PC-9 (cell line): ENCODE results near the gene RNF8. TPM values are rescaled to one million over a fixed set of nuclear protein-coding genes. Genes with fewer than 3 reads are reported as not detected.

Experiments used
- BruUV-seq: library from RNA; stranded (reverse); fragments of 400-500 nt; replicated peaks from 2 replicates; lab custom pipeline; 2021; lab: Mats Ljungman, UMichigan
- CTCF ChIA-PET: fragments of 300-600 bp; sonication (Branson Sonifier 250); formaldehyde crosslinking; loops from one replicate; lab custom pipeline; 2022; ENCODE audit warnings: antibody characterized with exemption; lab: Charles Lee
- POLR2A ChIA-PET: fragments of 300-600 bp; sonication (Branson Sonifier 250); formaldehyde crosslinking; loops from one replicate; lab custom pipeline; 2022; ENCODE audit warnings: antibody characterized with exemption; ENCODE audit not compliant: unreplicated experiment; lab: Charles Lee
- DNase-seq, 2 experiments: peaks; one replicate each; pipeline versions ENCODE4 v3.0.0 to v3.0.0-alpha.2; 2015 to 2022; ENCODE audit warnings: mixed read lengths in 1 of 2
- H2AFZ ChIP-seq: fragments of 200-600 bp; sonication (generic); 2 replicates; pipeline ENCODE4 v1.8.1; 2017; ENCODE audit warnings: antibody characterized with exemption
- H3F3A ChIP-seq: fragments of 200-600 bp; sonication (generic); 2 replicates; pipeline ENCODE4 v1.8.1; 2017; ENCODE audit warnings: antibody characterized with exemption, mild to moderate bottlenecking, low read depth; ENCODE audit not compliant: insufficient read depth
- H3K27ac ChIP-seq: fragments of 200-600 bp; sonication (generic); 2 replicates; pipeline ENCODE4 v1.6.1; 2016; ENCODE audit warnings: mixed run types
- H3K27me3 ChIP-seq: fragments of 200-600 bp; sonication (generic); 2 replicates; pipeline ENCODE4 v1.6.1; 2016; ENCODE audit warnings: low read depth, mixed run types; ENCODE audit not compliant: insufficient read depth
- H3K36me3 ChIP-seq: fragments of 200-600 bp; sonication (generic); 2 replicates; pipeline ENCODE4 v1.6.1; 2016; ENCODE audit warnings: low read depth, mixed run types
- H3K4me1 ChIP-seq: fragments of 200-600 bp; sonication (generic); replicated peaks from 2 replicates; pipeline ENCODE4 v1.6.1; 2016; ENCODE audit warnings: mixed run types; ENCODE audit not compliant: insufficient read depth
- H3K4me2 ChIP-seq: fragments of 200-600 bp; sonication (generic); 2 replicates; pipeline ENCODE4 v1.6.1; 2017; ENCODE audit warnings: mixed run types
- H3K4me3 ChIP-seq: fragments of 200-600 bp; sonication (generic); 2 replicates; pipeline ENCODE4 v1.6.1; 2016; ENCODE audit warnings: mixed run types
- H3K79me2 ChIP-seq: fragments of 200-600 bp; sonication (generic); 2 replicates; pipeline ENCODE4 v1.6.1; 2017; ENCODE audit warnings: low read depth, mixed run types
- H3K9me2 ChIP-seq: fragments of 200-600 bp; sonication (generic); 2 replicates; pipeline ENCODE4 v1.8.1; 2017; ENCODE audit warnings: mild to moderate bottlenecking; ENCODE audit not compliant: insufficient read depth
- H3K9me3 ChIP-seq: fragments of 200-600 bp; sonication (generic); 2 replicates; pipeline ENCODE4 v1.8.1; 2016; ENCODE audit warnings: low read depth; ENCODE audit not compliant: insufficient read depth
- H4K20me1 ChIP-seq: fragments of 200-600 bp; sonication (generic); 2 replicates; pipeline ENCODE4 v1.8.1; 2017; ENCODE audit not compliant: insufficient read depth
- EZH2 ChIP-seq: fragments of 200-600 bp; sonication (generic); IDR thresholded peaks from 2 replicates; pipeline ENCODE4 v1.8.0; 2017; ENCODE audit warnings: antibody characterized with exemption, low read depth
- intact Hi-C: fragments of 100-400 bp; cut with micrococcal nuclease; formaldehyde crosslinking; loops from one replicate; pipeline ENCODE4 v1.10.0; 2022; ENCODE audit not compliant: unreplicated experiment
- total RNA-seq: library from RNA; stranded (reverse); gene quantifications from 2 replicates; pipeline ENCODE4 v1.2.3, GENCODE V29; 2021
- TF ChIP-seq, protein P1 (sequence below): fragments of 200-600 bp; sonication (generic); conservative IDR thresholded peaks from 2 replicates; pipeline ENCODE4 v1.6.1; 2017; ENCODE audit warnings: mixed run types, antibody characterized with exemption, mild to moderate bottlenecking, moderate library complexity

Gene RNF8
- total RNA-seq, 1 experiment from 2014 or later: 17.5 TPM

DNA sequence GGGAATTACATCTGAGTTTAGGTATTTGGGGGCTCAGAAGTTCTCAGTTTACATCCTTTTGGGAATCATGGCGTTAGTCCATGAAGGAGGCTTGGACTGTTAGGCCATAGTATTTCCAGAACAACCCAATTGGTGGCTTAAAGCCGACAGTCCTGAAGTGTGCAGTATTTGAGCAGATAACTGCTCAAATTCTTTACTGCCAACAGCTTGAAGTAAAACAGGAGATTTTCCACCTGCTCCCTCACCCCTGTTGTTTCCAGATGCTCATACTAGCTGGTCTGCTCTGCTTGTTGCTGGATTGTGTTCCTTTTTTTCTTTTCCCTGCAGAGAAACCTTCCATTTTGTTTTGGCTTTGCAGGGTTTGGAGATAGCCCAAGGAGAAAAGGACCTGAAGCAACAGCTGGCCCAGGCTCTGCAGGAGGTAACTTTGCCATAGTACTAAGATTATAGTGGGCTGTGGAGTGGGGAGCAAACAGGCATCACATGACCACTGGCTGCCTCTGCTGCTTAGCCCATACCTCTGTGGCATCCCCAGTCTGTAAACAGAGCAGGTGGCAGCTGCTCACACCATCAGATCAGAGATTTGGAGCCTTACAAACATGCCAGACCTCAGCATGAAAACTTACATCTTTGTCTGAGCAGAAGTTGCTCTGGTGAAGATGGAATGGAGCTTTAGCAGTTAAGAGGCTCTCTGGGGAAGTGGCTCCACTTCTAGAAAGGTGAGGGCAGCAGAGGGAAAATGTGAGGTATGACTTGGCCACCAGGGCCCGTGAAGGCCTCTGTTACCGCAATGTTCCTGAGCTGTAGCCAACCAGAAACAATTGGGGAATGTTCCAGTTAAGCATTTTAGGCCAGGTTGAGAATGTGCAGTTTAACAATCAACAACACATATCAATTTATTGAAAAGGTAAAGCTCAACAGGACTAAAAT, 17.6 kb downstream of the RNF8 start:
- DNase-seq: no peak
- TF ChIP-seq EZH2: no peak
- TF ChIP-seq, protein P1, sequence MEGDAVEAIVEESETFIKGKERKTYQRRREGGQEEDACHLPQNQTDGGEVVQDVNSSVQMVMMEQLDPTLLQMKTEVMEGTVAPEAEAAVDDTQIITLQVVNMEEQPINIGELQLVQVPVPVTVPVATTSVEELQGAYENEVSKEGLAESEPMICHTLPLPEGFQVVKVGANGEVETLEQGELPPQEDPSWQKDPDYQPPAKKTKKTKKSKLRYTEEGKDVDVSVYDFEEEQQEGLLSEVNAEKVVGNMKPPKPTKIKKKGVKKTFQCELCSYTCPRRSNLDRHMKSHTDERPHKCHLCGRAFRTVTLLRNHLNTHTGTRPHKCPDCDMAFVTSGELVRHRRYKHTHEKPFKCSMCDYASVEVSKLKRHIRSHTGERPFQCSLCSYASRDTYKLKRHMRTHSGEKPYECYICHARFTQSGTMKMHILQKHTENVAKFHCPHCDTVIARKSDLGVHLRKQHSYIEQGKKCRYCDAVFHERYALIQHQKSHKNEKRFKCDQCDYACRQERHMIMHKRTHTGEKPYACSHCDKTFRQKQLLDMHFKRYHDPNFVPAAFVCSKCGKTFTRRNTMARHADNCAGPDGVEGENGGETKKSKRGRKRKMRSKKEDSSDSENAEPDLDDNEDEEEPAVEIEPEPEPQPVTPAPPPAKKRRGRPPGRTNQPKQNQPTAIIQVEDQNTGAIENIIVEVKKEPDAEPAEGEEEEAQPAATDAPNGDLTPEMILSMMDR: no peak
- ChIA-PET POLR2A (interaction anchor here (0.6 kb wide), 1 partner anchor 497 kb away, joined by 5 read pairs; no protein-coding TSS in a partner anchor), CTCF (interaction anchor here (0.5 to 0.6 kb wide), 2 partner anchors 85 to 1193 kb away, joined by 3 read pairs; no protein-coding TSS in a partner anchor)
- no peaks in the 10 kb centered on the region for H3F3A ChIP-seq
- intact Hi-C loops: no loop called here
- no peaks in the 10 kb centered on the region for H3K79me2 ChIP-seq
- H3K4me3 ChIP-seq: no peak overlapping the region
- BruUV-seq: no TSS peak
- H3K27me3 ChIP-seq: no peaks in the 10 kb centered on the region
- no peak overlapping the region for H2AFZ ChIP-seq
- H3K27ac ChIP-seq: no peak overlapping the region
- H3K4me2 ChIP-seq: no peak overlapping the region
- H3K4me1 ChIP-seq: no peaks in the 10 kb centered on the region
- H4K20me1 ChIP-seq: no peaks in the 10 kb centered on the region
- no peaks in the 10 kb centered on the region for H3K9me2 ChIP-seq
- H3K36me3 ChIP-seq: no peaks in the 10 kb centered on the region
- H3K9me3 ChIP-seq: no peaks in the 10 kb centered on the region

DNA sequence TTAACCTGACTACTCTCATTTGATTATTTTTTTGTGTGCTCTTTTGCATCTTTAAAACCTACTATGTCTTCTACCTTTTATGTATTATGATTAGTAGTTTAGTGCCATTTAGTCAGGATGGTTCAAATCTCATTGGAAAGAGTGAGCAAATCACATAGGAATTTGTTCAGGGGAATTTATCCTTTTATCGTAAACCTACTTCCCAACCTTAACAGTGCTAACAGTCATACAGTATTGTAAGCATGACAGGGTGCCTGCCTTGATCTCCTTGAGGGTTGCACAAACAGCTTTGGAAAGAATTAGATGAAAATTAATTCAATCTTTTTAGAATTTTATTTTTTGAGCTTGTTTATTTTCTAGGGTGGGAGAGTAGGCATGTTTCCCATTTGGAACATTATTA, 18.3 kb downstream of the RNF8 start:
- Histone ChIP-seq H3K4me3 (no peak overlapping the region), H2AFZ (no peak overlapping the region), H3K4me2 (no peak overlapping the region), H3K9me2 (no peaks in the 10 kb centered on the region), H3K79me2 (no peaks in the 10 kb centered on the region), H4K20me1 (no peaks in the 10 kb centered on the region), H3K36me3 (no peaks in the 10 kb centered on the region), H3K27me3 (no peaks in the 10 kb centered on the region), H3K4me1 (no peaks in the 10 kb centered on the region), H3F3A (no peaks in the 10 kb centered on the region), H3K27ac (no peak overlapping the region), H3K9me3 (no peaks in the 10 kb centered on the region)
- ChIA-PET POLR2A (no interaction called here), CTCF (no interaction called here)
- no peak for DNase-seq
- intact Hi-C loops: no loop called here
- TF ChIP-seq EZH2: no peak
- TF ChIP-seq, protein P1: no peak
- no TSS peak for BruUV-seq

DNA sequence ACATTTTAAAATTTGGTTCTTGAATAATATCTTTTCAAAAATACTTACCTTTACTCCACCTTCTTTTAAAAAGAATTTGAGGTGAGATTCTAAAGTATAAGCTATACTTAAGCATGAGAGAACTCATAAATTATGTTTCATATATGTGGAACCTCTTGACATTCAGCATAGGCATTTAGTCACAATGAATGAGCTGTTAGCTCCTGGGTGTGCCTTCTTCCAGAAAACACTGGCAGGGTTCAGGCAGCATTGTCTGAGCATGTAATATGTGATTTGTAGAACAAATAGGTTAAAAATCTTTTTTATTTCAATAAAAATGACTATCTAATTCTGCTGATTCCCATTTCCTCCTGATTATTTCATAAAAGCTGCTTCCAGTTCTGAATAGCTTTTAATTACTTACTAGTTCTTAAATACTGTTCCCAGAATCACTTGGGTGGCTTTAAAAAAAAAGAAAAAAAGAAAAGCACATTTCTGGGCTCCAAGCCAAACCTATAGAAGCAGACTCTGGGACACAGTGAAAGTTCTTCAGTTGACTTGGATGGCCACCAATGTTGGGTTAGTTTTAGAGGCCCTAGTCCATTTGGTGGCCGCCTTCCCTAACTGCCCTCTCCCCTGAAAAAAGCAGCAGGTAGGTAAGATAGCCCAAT, 20.2 kb downstream of the RNF8 start:
- intact Hi-C loops: no loop called here
- H3K4me3 ChIP-seq: no peak overlapping the region
- 0 out of 2 replicates have a peak, but pooled peaks cover 4% of the 10 kb centered on the region for H3K36me3 ChIP-seq
- TF ChIP-seq, protein P1: no peak
- TF ChIP-seq EZH2: no peak
- H3K79me2 ChIP-seq: no peaks in the 10 kb centered on the region
- no peaks in the 10 kb centered on the region for H4K20me1 ChIP-seq
- H3K4me1 ChIP-seq: no peaks in the 10 kb centered on the region
- no TSS peak for BruUV-seq
- H3K9me2 ChIP-seq: no peaks in the 10 kb centered on the region
- H2AFZ ChIP-seq: no peak overlapping the region
- H3K4me2 ChIP-seq: no peak overlapping the region
- H3F3A ChIP-seq: no peaks in the 10 kb centered on the region
- ChIA-PET POLR2A (no interaction called here), CTCF (no interaction called here)
- no peak for DNase-seq
- H3K27me3 ChIP-seq: no peaks in the 10 kb centered on the region
- H3K9me3 ChIP-seq: no peaks in the 10 kb centered on the region
- H3K27ac ChIP-seq: no peak overlapping the region
